Activated T-cell treated with anti-CD3 and anti-CD28 coated beads, Interleukin-2, amount 50 U/mL, for 24 hours (primary cell): ENCODE data around the gene KRTAP4-12.
"Not testable (repeated sequence)": the region's sequence is repeated elsewhere in the genome, so short reads cannot be mapped to it uniquely, and the experiment has no call there.

Source experiments
- DNase-seq: peaks from one replicate; pipeline ENCODE4 v3.0.0-alpha.2; 2020
- H3K27ac Mint-ChIP-seq: 2 replicates; pipeline ENCODE4 v1.8.0; 2020; ENCODE audit warnings: mild to moderate bottlenecking, mixed read lengths
- H3K27me3 Mint-ChIP-seq: 2 replicates; pipeline ENCODE4 v1.8.0; 2020; ENCODE audit warnings: mixed read lengths
- H3K36me3 Mint-ChIP-seq: 2 replicates; pipeline ENCODE4 v1.8.0; 2020; ENCODE audit warnings: low read depth, mixed read lengths
- H3K4me1 Mint-ChIP-seq: 2 replicates; pipeline ENCODE4 v1.8.0; 2020; ENCODE audit warnings: low read depth, mixed read lengths
- H3K4me3 Mint-ChIP-seq: 2 replicates; pipeline ENCODE4 v1.8.0; 2020; ENCODE audit warnings: mild to moderate bottlenecking, moderate library complexity, mixed read lengths
- H3K9me3 Mint-ChIP-seq: 2 replicates; pipeline ENCODE4 v1.8.0; 2020; ENCODE audit warnings: mixed read lengths

Gene KRTAP4-12

DNA sequence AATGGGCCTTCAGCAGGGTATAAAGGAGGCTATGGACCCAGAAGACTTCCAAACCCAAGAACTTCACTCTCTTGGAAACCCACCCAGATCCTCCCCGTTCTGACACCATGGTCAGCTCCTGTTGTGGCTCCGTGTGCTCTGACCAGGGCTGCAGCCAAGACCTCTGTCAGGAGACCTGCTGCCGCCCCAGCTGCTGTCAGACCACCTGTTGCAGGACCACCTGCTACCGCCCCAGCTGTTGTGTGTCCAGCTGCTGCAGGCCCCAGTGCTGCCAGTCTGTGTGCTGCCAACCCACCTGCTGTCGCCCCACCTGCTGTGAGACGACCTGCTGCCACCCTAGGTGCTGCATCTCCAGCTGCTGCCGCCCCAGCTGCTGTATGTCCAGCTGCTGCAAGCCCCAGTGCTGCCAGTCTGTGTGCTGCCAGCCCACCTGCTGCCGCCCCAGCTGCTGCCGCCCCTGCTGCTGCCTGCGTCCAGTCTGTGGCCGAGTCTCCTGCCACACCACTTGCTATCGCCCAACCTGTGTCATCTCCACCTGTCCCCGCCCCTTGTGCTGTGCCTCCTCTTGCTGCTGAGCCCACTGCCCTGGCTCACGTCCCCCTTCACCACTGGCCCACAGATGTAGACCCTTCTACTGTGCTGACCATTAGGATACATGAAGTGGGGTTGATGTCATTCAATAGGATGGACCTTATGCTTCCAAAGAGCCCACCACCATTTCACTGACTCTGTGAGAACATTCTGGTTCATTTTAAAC lies 39.7 kb downstream of the KRTAP4-12 start, which contains the start of gene KRTAP4-7:
KRTAP4-7 (plus strand) TSS at position 51 of the 757 bp plus-strand sequence; CDS start at position 108, 57 bp downstream.
- not testable (repeated sequence) for H3K4me1 Mint-ChIP-seq, H3K4me3 Mint-ChIP-seq, H3K9me3 Mint-ChIP-seq, DNase-seq, H3K27ac Mint-ChIP-seq, H3K36me3 Mint-ChIP-seq
- peaks cover 24% of the 10 kb centered on the region for H3K27me3 Mint-ChIP-seq

DNA sequence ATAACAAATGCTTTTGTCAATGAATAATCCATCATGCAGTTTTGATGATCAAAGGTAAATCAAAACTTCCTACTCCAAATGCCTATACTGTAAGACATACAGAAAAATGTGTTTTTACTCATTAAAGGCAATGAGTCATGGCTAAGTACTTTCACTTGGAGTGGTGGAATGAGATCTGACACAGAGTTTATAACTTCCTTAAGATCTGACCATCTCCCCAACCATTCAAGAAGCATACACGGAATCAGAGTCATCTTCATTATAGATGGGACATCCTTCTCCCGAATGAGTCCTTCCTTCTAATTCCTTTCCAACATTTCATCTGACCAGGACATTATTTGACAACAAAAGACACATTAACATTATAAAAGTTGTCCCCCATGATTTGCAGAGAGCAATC lies 40.6 kb downstream of the KRTAP4-12 start:
- H3K27ac Mint-ChIP-seq, DNase-seq, H3K36me3 Mint-ChIP-seq, H3K4me1 Mint-ChIP-seq, H3K9me3 Mint-ChIP-seq, H3K4me3 Mint-ChIP-seq: not testable (repeated sequence)
- H3K27me3 Mint-ChIP-seq, result peaks cover 22% of the 10 kb centered on the region

DNA sequence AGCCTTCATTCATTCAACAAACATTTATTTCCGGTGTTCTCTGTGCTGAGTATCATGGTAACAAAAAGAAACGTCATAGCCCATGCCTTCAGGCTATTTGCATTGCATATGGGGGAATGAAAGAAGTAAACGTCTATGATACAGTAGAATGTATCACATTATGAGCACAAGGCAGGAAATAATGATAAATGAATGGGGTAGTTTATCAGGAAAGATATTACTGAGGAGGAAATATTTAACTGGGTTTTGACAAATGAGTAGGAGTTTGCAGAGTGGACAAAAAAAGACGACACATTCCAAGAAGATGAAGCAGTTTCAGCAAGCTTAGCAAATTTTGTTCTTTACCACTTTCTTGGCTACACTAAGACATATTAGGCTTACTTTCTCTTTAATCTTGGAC lies 41.4 kb downstream of the KRTAP4-12 start:
- Mint-ChIP-seq H3K9me3 (no peaks in the 10 kb centered on the region), H3K27ac (no peak overlapping the region), H3K36me3 (no peaks in the 10 kb centered on the region), H3K27me3 (peaks cover 22% of the 10 kb centered on the region), H3K4me1 (no peaks in the 10 kb centered on the region), H3K4me3 (no peak overlapping the region)
- DNase-seq, result no peak

DNA sequence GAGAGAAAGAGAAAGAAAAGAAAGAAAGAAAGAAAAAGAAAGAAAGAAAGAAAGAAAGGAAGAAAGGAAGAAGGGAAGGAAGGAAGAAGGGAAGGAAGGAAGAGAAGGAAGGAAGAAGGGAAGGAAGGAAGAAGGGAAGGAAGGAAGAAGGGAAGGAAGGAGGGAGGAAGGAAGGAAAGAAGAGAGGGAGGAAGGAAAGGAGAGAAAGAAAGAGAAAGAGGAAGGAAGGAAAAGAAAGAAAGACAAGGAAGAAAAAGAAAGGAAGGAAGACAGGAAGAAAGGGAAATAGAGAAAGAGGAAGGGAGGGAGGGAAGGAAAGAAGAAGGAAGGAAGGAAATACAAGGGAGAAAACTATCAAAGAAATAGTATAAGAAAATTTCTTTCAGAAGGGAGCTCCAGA lies 47.2 kb downstream of the KRTAP4-12 start:
- Mint-ChIP-seq H3K4me3 (no peak overlapping the region), H3K27ac (no peak overlapping the region), H3K36me3 (no peaks in the 10 kb centered on the region), H3K27me3 (peaks cover 32% of the 10 kb centered on the region), H3K4me1 (no peaks in the 10 kb centered on the region), H3K9me3 (no peaks in the 10 kb centered on the region)
- DNase-seq, result no peak

DNA sequence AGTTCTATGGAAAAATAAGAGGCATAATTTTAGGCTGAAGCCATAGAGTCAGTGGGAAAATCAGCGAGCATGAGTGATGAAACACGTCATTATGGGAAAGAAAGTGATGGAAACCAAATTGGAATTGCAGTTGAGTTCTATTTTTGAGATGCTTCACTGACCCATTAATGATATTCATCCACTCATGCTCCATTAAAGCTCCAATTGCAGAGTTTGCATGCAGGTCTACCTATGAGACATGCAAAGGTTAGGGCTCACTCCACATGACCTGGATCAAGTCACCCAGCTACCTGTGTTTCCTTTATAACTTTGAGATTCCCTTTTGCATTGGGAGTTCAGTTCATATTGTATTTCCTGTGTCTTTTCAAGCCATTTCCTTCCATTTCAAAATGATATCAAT lies 50.3 kb downstream of the KRTAP4-12 start:
- Mint-ChIP-seq H3K27me3 (peaks cover 25% of the 10 kb centered on the region), H3K36me3 (no peaks in the 10 kb centered on the region), H3K27ac (no peak overlapping the region), H3K9me3 (no peaks in the 10 kb centered on the region), H3K4me1 (no peaks in the 10 kb centered on the region), H3K4me3 (no peak overlapping the region)
- no peak for DNase-seq
